ENCODE data around the gene VPS13A. TPM values are rescaled to one million over a fixed set of nuclear protein-coding genes. Genes with fewer than 3 reads are reported as not detected.

The VPS13A gene
- total and polyA plus RNA-seq, 2 of the 13 experiments (the other 11 are each of a cell fraction or from before 2014, with no cell fraction given) = 20.4 to 20.7 TPM

- H3K27ac ChIP-seq (ENCODE audit: extremely low read length, insufficient read depth, low read length) = no peak overlapping the region
- POLR2A ChIA-PET = no interaction called here
- WGBS (ENCODE audit: low lambda C conversion rate) = 97% methylated on average over 4 of the region's 4 CpGs
- no peak for FAIRE-seq
- no peak overlapping the region for H2AFZ ChIP-seq (ENCODE audit: low read length)
- H3K9ac ChIP-seq (ENCODE audit: insufficient read depth, low read depth, low read length) = no peak overlapping the region
- H3K36me3 ChIP-seq (replicated peaks in 1 of 2; ENCODE audit: control insufficient read depth in 1 of 2, insufficient read depth in 2 of 2, low read length in 2 of 2) = peaks cover 0 to 3% of the 10 kb centered on the region in 2 experiments; a peak in 2 of 5 replicates
- in situ Hi-C loops (cut with HindIII; ENCODE audit: extremely low pct_ligation_motif_present, low pct_unique_long_range_greater_than_20kb) = no loop called here
- peaks cover 4% of the 10 kb centered on the region; the same call in 1 of the 2 replicates for H3K9me3 ChIP-seq (ENCODE audit: low read length)
- no TSS peak for BruUV-seq (replicated peaks)
- CTCF ChIA-PET (ENCODE audit: low intra/inter-chr PET ratio, low total read pairs) = no interaction called here
- no peaks in the 10 kb centered on the region for H3K79me2 ChIP-seq (ENCODE audit: insufficient read depth, low read length)
- no peak overlapping the region for H3K4me2 ChIP-seq (ENCODE audit: low read depth, low read length)
- H4K20me1 ChIP-seq (ENCODE audit: insufficient read depth, low read length) = no peaks in the 10 kb centered on the region
- H3K27me3 ChIP-seq (ENCODE audit: control insufficient read depth in 1 of 2, insufficient read depth in 2 of 2, low read length in 2 of 2) = no peaks in the 10 kb centered on the region
- H3K4me1 ChIP-seq (ENCODE audit: insufficient read depth, low read length) = no peaks in the 10 kb centered on the region
- H3K4me3 ChIP-seq (replicated peaks in 1 of 3; ENCODE audit: insufficient read depth in 1 of 3, low read depth in 2 of 3, low read length in 3 of 3) = no peak overlapping the region
- intact Hi-C loops (cut with micrococcal nuclease; ENCODE audit: unreplicated experiment) = no loop called here
- ATAC-seq = no peak
- no peak for DNase-seq (ENCODE audit: low spot score)
- no peak for TF ChIP-seq ZNF740 (CRISPR knock-in tag; IDR thresholded peaks at IDR 0.05)
- no peak for TF ChIP-seq ZNF281 (CRISPR knock-in tag; IDR thresholded peaks at IDR 0.05; ENCODE audit: borderline replicate concordance)
- no peak for TF ChIP-seq PLSCR1 (CRISPR knock-in tag; IDR thresholded peaks at IDR 0.05; ENCODE audit: borderline replicate concordance)
- TF ChIP-seq CHD2 (IDR thresholded peaks at IDR 0.05; ENCODE audit: low read depth, low read length) = no peak
- TF ChIP-seq STAG1 (CRISPR knock-in tag; IDR thresholded peaks at IDR 0.05) = no peak
- no peak for TF ChIP-seq ESRRA (CRISPR knock-in tag; IDR thresholded peaks at IDR 0.05; ENCODE audit: low read depth)
- TF ChIP-seq ZNF616 (CRISPR knock-in tag; IDR thresholded peaks at IDR 0.05; ENCODE audit: low read depth) = no peak
- TF ChIP-seq ZNF263 (CRISPR knock-in tag; IDR thresholded peaks at IDR 0.05) = no peak
- no peak for TF ChIP-seq ZBTB10 (CRISPR knock-in tag; IDR thresholded peaks at IDR 0.05; ENCODE audit: borderline replicate concordance)
- TF ChIP-seq HMGXB4 (CRISPR knock-in tag; IDR thresholded peaks at IDR 0.05; ENCODE audit: borderline replicate concordance in 1 of 2, low read depth in 1 of 2) = no peak
- TF ChIP-seq ZFP90 (CRISPR knock-in tag; IDR thresholded peaks at IDR 0.05; ENCODE audit: borderline replicate concordance) = no peak
- no peak for TF ChIP-seq HCFC1 (IDR thresholded peaks at IDR 0.05; ENCODE audit: low read depth, low read length)
- no peak for TF ChIP-seq ATF3 (CRISPR knock-in tag; IDR thresholded peaks at IDR 0.05)
- no peak for TF ChIP-seq ZNF704 (CRISPR knock-in tag; IDR thresholded peaks at IDR 0.05; ENCODE audit: borderline replicate concordance)
These were observed 225.9 kb downstream of the VPS13A start for GRCh38 chr9:77403239-77403638.

Measured in HepG2 (cell line).